ENCODE data around the gene SARS2. TPM values are rescaled to one million over a fixed set of nuclear protein-coding genes. Genes with fewer than 3 reads are reported as not detected.

SARS2 gene
- total RNA-seq, 1 donor from 2014 or later: 24.9 TPM

Other genes with a start within 250 kb of the SARS2 start
- gene CAPN12, start 186.3 kb downstream of the SARS2 start, total RNA-seq: 206 TPM
- not detected for gene LGALS7, start 157.2 kb downstream of the SARS2 start, total RNA-seq
- 3.1 TPM for gene LGALS7B, start 141.6 kb downstream of the SARS2 start, total RNA-seq
- 1,935 TPM for gene LGALS4, start 117.8 kb downstream of the SARS2 start, total RNA-seq
- gene ECH1, start 99.0 kb downstream of the SARS2 start, total RNA-seq: 205 TPM
- gene HNRNPL, start 80.8 kb downstream of the SARS2 start, total RNA-seq: 284 TPM
- 11.9 TPM for gene RINL, start 52.5 kb downstream of the SARS2 start, total RNA-seq
- gene SIRT2, start 31.1 kb downstream of the SARS2 start, total RNA-seq: 63.0 TPM
- 23.1 TPM for gene NFKBIB, start 30.8 kb downstream of the SARS2 start, total RNA-seq
- 0.55 TPM for gene CCER2, start 18.6 kb downstream of the SARS2 start, total RNA-seq
- gene MRPS12, start 181 bp upstream of the SARS2 start, total RNA-seq: 30.0 TPM
- gene FBXO17, start 45.0 kb upstream of the SARS2 start, total RNA-seq: 19.1 TPM
- 28.1 TPM for gene FBXO27, start 101.8 kb upstream of the SARS2 start, total RNA-seq
- 7.3 TPM for gene ACP7, start 153.6 kb upstream of the SARS2 start, total RNA-seq
- 89.3 TPM for gene PAK4, start 195.0 kb upstream of the SARS2 start, total RNA-seq